GM12878 (cell line): ENCODE results near the gene TOM1L2. TPM values are rescaled to one million over a fixed set of nuclear protein-coding genes. Genes with fewer than 3 reads are reported as not detected.

ENCODE experiments used
- ATAC-seq: fragments of 200-7000 bp; cut with Tn5 transposase; 3 replicates; pipeline ENCODE4 v1.9.1; 2020; ENCODE audit warnings: mild to moderate bottlenecking, moderate library complexity
- BruUV-seq: library from RNA; stranded (reverse); fragments of 400-500 nt; replicated peaks from 2 replicates; lab custom pipeline; 2021; lab: Mats Ljungman, UMichigan
- CTCF ChIA-PET: fragments of 300-600 bp; sonication (Branson Sonifier 250); formaldehyde crosslinking; extraction: SDS; loops from one replicate; lab custom pipeline; 2021; ENCODE audit warnings: inconsistent platforms; lab: Yijun Ruan, JAX
- POLR2A ChIA-PET: fragments of 350-600 bp; formaldehyde crosslinking; extraction: SDS; loops from one replicate; lab custom pipeline; 2021; ENCODE audit warnings: inconsistent platforms; lab: Charles Lee
- RAD21 ChIA-PET: fragments of 300-600 bp; sonication (Branson Sonifier 250); formaldehyde crosslinking; loops from one replicate; lab custom pipeline; 2023; ENCODE audit warnings: antibody characterized with exemption; ENCODE audit not compliant: unreplicated experiment; lab: Charles Lee
- SMC1A ChIA-PET: fragments of 300-600 bp; sonication (Branson Sonifier 250); formaldehyde crosslinking; loops from one replicate; lab custom pipeline; 2023; ENCODE audit not compliant: unreplicated experiment, uncharacterized antibody; lab: Charles Lee
- DNase-seq: peaks from one replicate; pipeline ENCODE4 v3.0.0-alpha.2; 2011; ENCODE audit warnings: low read depth, low spot score
- FAIRE-seq: peaks from 3 replicates; lab custom pipeline; 2011; peaks lifted over from hg19 to GRCh38; lab: Jason Lieb, UNC
- H2AFZ ChIP-seq: 2 replicates; pipeline ENCODE4 v1.6.0; 2011; ENCODE audit warnings: low read depth, low read length, control low read depth; ENCODE audit not compliant: control insufficient read depth
- H3K27ac ChIP-seq: 2 replicates; pipeline ENCODE4 v1.5.1; 2011; ENCODE audit warnings: control low read depth; ENCODE audit not compliant: control insufficient read depth, insufficient read depth
- H3K27me3 ChIP-seq, 2 experiments: replicated peaks in 1 of 2; 2 replicates each; pipeline versions ENCODE4 v1.6.0 to v1.6.1; 2011; ENCODE audit warnings: low read length in 1 of 2; ENCODE audit not compliant: control insufficient read depth in 2 of 2, insufficient read depth in 2 of 2
- H3K36me3 ChIP-seq, 2 experiments: 2 replicates each; pipeline ENCODE4 v1.5.1; 2011; ENCODE audit warnings: low read length in 1 of 2; ENCODE audit not compliant: control insufficient read depth in 2 of 2, insufficient read depth in 2 of 2
- H3K4me1 ChIP-seq: 2 replicates; pipeline ENCODE4 v1.6.1; 2011; ENCODE audit warnings: mild to moderate bottlenecking, low read length, moderate library complexity, mixed read lengths; ENCODE audit not compliant: control insufficient read depth, insufficient read depth
- H3K4me2 ChIP-seq: 2 replicates; pipeline ENCODE4 v1.6.0; 2011; ENCODE audit warnings: control low read depth; ENCODE audit not compliant: control insufficient read depth, insufficient read depth
- H3K4me3 ChIP-seq: fragments of 200-600 bp; sonication (generic); 2 replicates; pipeline ENCODE4 v1.5.1; 2016
- H3K79me2 ChIP-seq: 2 replicates; pipeline ENCODE4 v1.6.0; 2011; ENCODE audit warnings: low read length; ENCODE audit not compliant: control insufficient read depth, insufficient read depth
- H3K9ac ChIP-seq: 2 replicates; pipeline ENCODE4 v1.8.0; 2011; ENCODE audit warnings: low read length, control low read depth, mixed read lengths; ENCODE audit not compliant: control insufficient read depth, insufficient read depth
- H3K9me3 ChIP-seq: replicated peaks from 3 replicates; pipeline ENCODE4 v1.5.1; 2011; ENCODE audit warnings: mild to moderate bottlenecking, low read length; ENCODE audit not compliant: control insufficient read depth, insufficient read depth
- H4K20me1 ChIP-seq: 2 replicates; pipeline ENCODE4 v1.6.0; 2011; ENCODE audit not compliant: control insufficient read depth, insufficient read depth
- BACH1 ChIP-seq: fragments of 450-650 bp; IDR thresholded peaks from 2 replicates; pipeline ENCODE4 v1.6.1; 2017; ENCODE audit warnings: mild to moderate bottlenecking, borderline replicate concordance
- BHLHE40 ChIP-seq, 2 experiments: fragments of 450-650 bp in 1 of 2; IDR thresholded peaks; 2 replicates each; pipeline ENCODE4 v1.6.1; 2011 to 2017; ENCODE audit warnings: low read depth in 2 of 2, borderline replicate concordance in 1 of 2, improper control_type of control experiment in 1 of 2, low read length in 1 of 2, mild to moderate bottlenecking in 1 of 2
- BRCA1 ChIP-seq: IDR thresholded peaks from 2 replicates; pipeline ENCODE4 v1.6.1; 2011; ENCODE audit warnings: low read depth, low read length, improper control_type of control experiment
- CBX5 ChIP-seq: sonication (generic); IDR thresholded peaks from 2 replicates; pipeline ENCODE4 v1.6.1; 2016; ENCODE audit warnings: low read depth, moderate library complexity, mild to moderate bottlenecking, inconsistent platforms
- ESRRA ChIP-seq: IDR thresholded peaks from 2 replicates; pipeline ENCODE4 v1.6.1; 2012; ENCODE audit warnings: mild to moderate bottlenecking, low read length, improper control_type of control experiment
- POLR2A ChIP-seq: IDR thresholded peaks from 2 replicates; pipeline ENCODE4 v1.6.1; 2011; ENCODE audit warnings: low read depth, mild to moderate bottlenecking, low read length
- POU2F2 ChIP-seq: IDR thresholded peaks from 3 replicates; pipeline ENCODE4 v1.6.1; 2011; ENCODE audit warnings: low read depth, mild to moderate bottlenecking, low read length, borderline replicate concordance
- RAD51 ChIP-seq: fragments of 450-650 bp; IDR thresholded peaks from 2 replicates; pipeline ENCODE4 v1.6.1; 2016; ENCODE audit warnings: moderate library complexity, mild to moderate bottlenecking, inconsistent platforms
- SMAD5 ChIP-seq: IDR thresholded peaks from 2 replicates; pipeline ENCODE4 v1.6.1; 2016; ENCODE audit warnings: antibody characterized with exemption, low read depth
- SMARCA5 ChIP-seq: fragments of 450-650 bp; IDR thresholded peaks from 2 replicates; pipeline ENCODE4 v1.6.1; 2017; ENCODE audit warnings: mild to moderate bottlenecking
- SPI1 ChIP-seq: IDR thresholded peaks from 2 replicates; pipeline ENCODE4 v1.6.1; 2011; ENCODE audit warnings: low read depth, mild to moderate bottlenecking, low read length, moderate library complexity, borderline replicate concordance; ENCODE audit not compliant: insufficient read depth
- TBL1XR1 ChIP-seq: IDR thresholded peaks from 2 replicates; pipeline ENCODE4 v1.6.1; 2012; ENCODE audit warnings: low read depth, low read length, improper control_type of control experiment
- TCF3 ChIP-seq: IDR thresholded peaks from 2 replicates; pipeline ENCODE4 v1.6.1; 2012; ENCODE audit warnings: low read depth, mild to moderate bottlenecking, low read length, borderline replicate concordance; ENCODE audit not compliant: insufficient read depth
- TCF7 ChIP-seq: IDR thresholded peaks from 2 replicates; pipeline ENCODE4 v1.6.1; 2014; ENCODE audit warnings: antibody characterized with exemption, borderline replicate concordance
- WGBS: methylation state at CpG from one replicate; pipeline ENCODE4 v1.1.6; 2016; ENCODE audit warnings: low lambda C conversion rate; ENCODE audit not compliant: insufficient replicate concordance, insufficient coverage; ENCODE audit errors: missing lambda C conversion rate; 5-methylcytosine and 5-hydroxymethylcytosine counted together
- in situ Hi-C: fragments of 300-500 bp; cut with MboI; formaldehyde crosslinking; loops from 9 replicates; pipeline ENCODE4 v1.14.3; 2018; ENCODE audit warnings: mixed read lengths
- intact Hi-C: fragments of 100-400 bp; cut with micrococcal nuclease; formaldehyde crosslinking; loops from one replicate; pipeline ENCODE4 v1.14.2; 2022; ENCODE audit not compliant: unreplicated experiment
- polyA plus RNA-seq, 11 experiments: library from polyadenylated mRNA; depleted of rRNA in 4 of 11; unstranded in 6 of 11; stranded (reverse) in 5 of 11; fragments of >200 nt; fragmentation: Nextera tagmentation in 4 of 11; fragmentation: Illumina TruSeq in 1 of 11; extraction: Ambion mirVana in 4 of 11; extraction: Trizol in 1 of 11; gene quantifications; 1 replicate in 1 of 11; 2 replicates in 10 of 11; pipeline versions ENCODE4 v1.2.1 to v1.2.3, GENCODE V29; 2011 to 2016; ENCODE audit warnings: inconsistent platforms in 2 of 11, missing spikeins in 2 of 11, low read depth in 1 of 11
- total RNA-seq, 4 experiments: library from RNA; depleted of rRNA in 3 of 4; stranded (reverse); fragments of >200 nt in 3 of 4; fragmentation: Illumina TruSeq in 1 of 4; extraction: Trizol in 1 of 4; gene quantifications; 2 replicates each; pipeline versions ENCODE4 v1.2.1 to v1.2.3, GENCODE V29; 2013 to 2021
- TF ChIP-seq, protein P1 (sequence below): IDR thresholded peaks from 2 replicates; pipeline ENCODE4 v1.6.1; 2012; ENCODE audit warnings: low read length, inconsistent platforms
- TF ChIP-seq, protein P2 (sequence below): IDR thresholded peaks from 2 replicates; pipeline ENCODE4 v1.6.1; 2011; ENCODE audit warnings: low read depth, low read length, improper control_type of control experiment, borderline replicate concordance
- TF ChIP-seq, protein P3 (sequence below): fragments of 450-650 bp; IDR thresholded peaks from 2 replicates; pipeline ENCODE4 v1.6.1; 2017; ENCODE audit warnings: antibody characterized with exemption, mild to moderate bottlenecking, moderate library complexity

The TOM1L2 gene
- total and polyA plus RNA-seq, 10 of the 15 experiments (the other 5 are each of a cell fraction or from before 2014, with no cell fraction given): 0.19 to 19.2 (median 8.1) TPM

DNA sequence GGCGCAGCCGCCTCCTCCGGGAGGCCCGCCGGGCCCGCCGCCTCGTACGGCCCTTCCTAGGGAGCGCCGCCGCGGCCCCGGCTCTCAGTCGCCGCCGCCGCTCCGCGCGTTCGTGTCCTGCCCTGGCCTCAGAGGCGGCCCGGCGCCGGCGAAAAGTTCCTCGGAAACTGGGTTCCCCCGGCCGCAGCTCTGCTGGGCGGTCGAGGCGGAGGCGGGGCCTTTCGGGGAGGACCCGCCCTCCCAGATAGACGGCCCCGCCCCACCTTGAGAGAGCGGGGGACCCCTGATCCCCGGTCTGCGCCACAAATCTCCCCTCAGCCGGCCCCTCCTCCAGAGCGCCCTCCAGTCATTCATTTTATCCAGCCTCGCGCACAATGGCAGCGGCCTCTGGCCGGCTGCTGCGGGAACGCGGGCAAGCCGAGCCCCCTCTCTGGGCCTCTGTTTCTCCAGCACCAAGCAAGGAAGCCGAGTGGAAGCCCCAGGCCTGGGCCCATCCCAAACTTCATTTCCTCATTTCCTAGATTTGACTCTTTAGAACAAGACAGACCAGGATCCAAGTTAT lies 135.3 kb downstream of the TOM1L2 start, which contains the start of gene SREBF1 (continued):
- TF ChIP-seq SPI1: no peak
- no peak for TF ChIP-seq CBX5

DNA sequence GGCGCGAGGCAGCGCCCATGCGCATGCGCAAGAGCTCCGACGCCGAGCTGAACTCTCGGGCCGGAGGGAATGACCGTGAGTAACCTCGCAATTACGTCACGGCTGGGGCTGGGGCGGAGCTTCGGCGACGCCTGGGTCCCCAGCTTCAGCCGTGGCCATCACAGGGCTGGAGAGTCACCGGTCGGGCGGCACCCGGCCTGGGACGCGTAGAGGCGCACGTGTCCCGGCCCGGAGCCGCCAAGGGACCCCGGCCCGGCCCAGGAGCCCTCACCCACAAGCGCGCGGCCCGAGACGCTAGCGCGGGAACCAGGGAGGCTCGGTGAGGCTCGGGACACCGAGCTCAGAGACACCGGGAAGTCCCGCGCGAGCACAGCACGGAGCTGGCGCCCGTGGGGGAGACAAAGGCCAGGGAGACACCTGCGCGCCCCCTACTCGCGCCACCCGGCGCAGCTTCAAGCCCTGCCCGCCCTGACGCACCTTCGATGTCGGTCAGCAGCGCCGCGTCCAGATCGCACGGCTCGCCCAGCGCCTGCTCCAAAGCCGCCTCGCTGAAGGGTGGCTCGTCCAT lies 135.9 kb downstream of the TOM1L2 start:
- DNase-seq (peak; percentile 85), ATAC-seq (peak; percentile 70), FAIRE-seq (peak; percentile 80)
- WGBS: under 1% methylated on average over 65 of the region's 69 CpGs
- BruUV-seq: no TSS peak
- Histone ChIP-seq H3K9ac (peak overlapping the region; percentile 79), H2AFZ (peak overlapping the region; percentile 79), H3K79me2 (peaks cover 15% of the 10 kb centered on the region), H3K4me1 (peaks cover 50% of the 10 kb centered on the region), H3K9me3 (no peaks in the 10 kb centered on the region), H4K20me1 (no peaks in the 10 kb centered on the region), H3K4me3 (peak overlapping the region; percentile 79), H3K36me3 (no peaks in the 10 kb centered on the region), H3K27me3 (no peaks in the 10 kb centered on the region), H3K4me2 (peak overlapping the region; percentile 99), H3K27ac (peak overlapping the region; percentile 78)
- in situ Hi-C loops: no loop called here
- RAD21 ChIA-PET: interaction anchor here (0.7 to 7.0 kb wide), 19 partner anchors 9 to 197 kb away, joined by 3 to 105 read pairs (median 4); no protein-coding TSS in a partner anchor
- CTCF ChIA-PET: interaction anchor here (0.6 to 2.2 kb wide), 12 partner anchors 13 to 154 kb away, joined by 3 to 11 read pairs (median 4); no protein-coding TSS in a partner anchor
- POLR2A ChIA-PET: interaction anchor here (0.6 to 8.0 kb wide), 14 partner anchors 9 to 153 kb away, joined by 3 to 163 read pairs (median 4); partner anchors contain the start of genes DRC3 and TOM1L2
- intact Hi-C loops: loop anchor here (5.0 to 10.0 kb wide), 2 partner anchors 144 to 852 kb away; no protein-coding TSS in a partner anchor
- SMC1A ChIA-PET: interaction anchor here (0.9 to 6.2 kb wide), 10 partner anchors 9 to 154 kb away, joined by 3 to 46 read pairs (median 5); no protein-coding TSS in a partner anchor
- TF ChIP-seq, protein P1, sequence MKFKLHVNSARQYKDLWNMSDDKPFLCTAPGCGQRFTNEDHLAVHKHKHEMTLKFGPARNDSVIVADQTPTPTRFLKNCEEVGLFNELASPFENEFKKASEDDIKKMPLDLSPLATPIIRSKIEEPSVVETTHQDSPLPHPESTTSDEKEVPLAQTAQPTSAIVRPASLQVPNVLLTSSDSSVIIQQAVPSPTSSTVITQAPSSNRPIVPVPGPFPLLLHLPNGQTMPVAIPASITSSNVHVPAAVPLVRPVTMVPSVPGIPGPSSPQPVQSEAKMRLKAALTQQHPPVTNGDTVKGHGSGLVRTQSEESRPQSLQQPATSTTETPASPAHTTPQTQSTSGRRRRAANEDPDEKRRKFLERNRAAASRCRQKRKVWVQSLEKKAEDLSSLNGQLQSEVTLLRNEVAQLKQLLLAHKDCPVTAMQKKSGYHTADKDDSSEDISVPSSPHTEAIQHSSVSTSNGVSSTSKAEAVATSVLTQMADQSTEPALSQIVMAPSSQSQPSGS: no peak
- peak; percentile 97 for TF ChIP-seq SMARCA5
- TF ChIP-seq POU2F2: peak; percentile 26; the same call in 1 of the 3 replicates
- TF ChIP-seq SPI1: no peak
- TF ChIP-seq BACH1: peak; percentile 91
- TF ChIP-seq, protein P2, sequence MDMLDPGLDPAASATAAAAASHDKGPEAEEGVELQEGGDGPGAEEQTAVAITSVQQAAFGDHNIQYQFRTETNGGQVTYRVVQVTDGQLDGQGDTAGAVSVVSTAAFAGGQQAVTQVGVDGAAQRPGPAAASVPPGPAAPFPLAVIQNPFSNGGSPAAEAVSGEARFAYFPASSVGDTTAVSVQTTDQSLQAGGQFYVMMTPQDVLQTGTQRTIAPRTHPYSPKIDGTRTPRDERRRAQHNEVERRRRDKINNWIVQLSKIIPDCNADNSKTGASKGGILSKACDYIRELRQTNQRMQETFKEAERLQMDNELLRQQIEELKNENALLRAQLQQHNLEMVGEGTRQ: no peak
- TF ChIP-seq TCF3: 0 out of 2 replicates have a peak, but pooled peaks have one; percentile 63
- no peak for TF ChIP-seq TCF7
- TF ChIP-seq TBL1XR1: peak; percentile 78
- TF ChIP-seq BRCA1: no peak
- no peak for TF ChIP-seq SMAD5
- TF ChIP-seq, protein P3, sequence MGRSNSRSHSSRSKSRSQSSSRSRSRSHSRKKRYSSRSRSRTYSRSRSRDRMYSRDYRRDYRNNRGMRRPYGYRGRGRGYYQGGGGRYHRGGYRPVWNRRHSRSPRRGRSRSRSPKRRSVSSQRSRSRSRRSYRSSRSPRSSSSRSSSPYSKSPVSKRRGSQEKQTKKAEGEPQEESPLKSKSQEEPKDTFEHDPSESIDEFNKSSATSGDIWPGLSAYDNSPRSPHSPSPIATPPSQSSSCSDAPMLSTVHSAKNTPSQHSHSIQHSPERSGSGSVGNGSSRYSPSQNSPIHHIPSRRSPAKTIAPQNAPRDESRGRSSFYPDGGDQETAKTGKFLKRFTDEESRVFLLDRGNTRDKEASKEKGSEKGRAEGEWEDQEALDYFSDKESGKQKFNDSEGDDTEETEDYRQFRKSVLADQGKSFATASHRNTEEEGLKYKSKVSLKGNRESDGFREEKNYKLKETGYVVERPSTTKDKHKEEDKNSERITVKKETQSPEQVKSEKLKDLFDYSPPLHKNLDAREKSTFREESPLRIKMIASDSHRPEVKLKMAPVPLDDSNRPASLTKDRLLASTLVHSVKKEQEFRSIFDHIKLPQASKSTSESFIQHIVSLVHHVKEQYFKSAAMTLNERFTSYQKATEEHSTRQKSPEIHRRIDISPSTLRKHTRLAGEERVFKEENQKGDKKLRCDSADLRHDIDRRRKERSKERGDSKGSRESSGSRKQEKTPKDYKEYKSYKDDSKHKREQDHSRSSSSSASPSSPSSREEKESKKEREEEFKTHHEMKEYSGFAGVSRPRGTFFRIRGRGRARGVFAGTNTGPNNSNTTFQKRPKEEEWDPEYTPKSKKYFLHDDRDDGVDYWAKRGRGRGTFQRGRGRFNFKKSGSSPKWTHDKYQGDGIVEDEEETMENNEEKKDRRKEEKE: no peak
- no peak for TF ChIP-seq ESRRA
- TF ChIP-seq RAD51: no peak
- peak; percentile 65 to 94; a peak in 3 of 4 replicates for TF ChIP-seq BHLHE40 (IDR thresholded peaks at IDR 0.05; ENCODE audit: borderline replicate concordance in 1 of 2, low read depth in 2 of 2, low read length in 1 of 2)
- peak; percentile 98 for TF ChIP-seq POLR2A
